ENCODE data around the gene CLCN3.
"Not testable (repeated sequence)": the region's sequence is repeated elsewhere in the genome, so short reads cannot be mapped to it uniquely, and the experiment has no call there.

The CLCN3 gene

GRCh38 chr4:169720529-169720928 lies 100.2 kb downstream of the CLCN3 start:
- no peak for DNase-seq

- DNase-seq, result no peak
Measured at GRCh38 chr4:169723207-169723965, 103.0 kb downstream of the CLCN3 start.

GRCh38 chr4:169724260-169724659 lies 103.9 kb downstream of the CLCN3 start:
- no peak for DNase-seq

- DNase-seq, result no peak
Measured at GRCh38 chr4:169727616-169728015, 107.2 kb downstream of the CLCN3 start.

GRCh38 chr4:169730564-169730963 lies 110.2 kb downstream of the CLCN3 start:
- DNase-seq, result no peak

GRCh38 chr4:169738604-169739003 lies 118.2 kb downstream of the CLCN3 start:
- not testable (repeated sequence) for DNase-seq

GRCh38 chr4:169741569-169741968 lies 121.2 kb downstream of the CLCN3 start:
- no peak for DNase-seq

- no peak for DNase-seq
Measured at GRCh38 chr4:169744601-169745000, 124.2 kb downstream of the CLCN3 start.

GRCh38 chr4:169745291-169745690 lies 124.9 kb downstream of the CLCN3 start:
- no peak for DNase-seq

GRCh38 chr4:169756971-169757574 lies 136.7 kb downstream of the CLCN3 start:
- DNase-seq, result no peak

- peak; percentile 82 for DNase-seq
Measured at GRCh38 chr4:169757575-169758184, 137.3 kb downstream of the CLCN3 start, which contains the start of gene HPF1. TSS of gene HPF1 (minus strand) at chr4:169757944. CDS start at chr4:169757877, 67 bp downstream.

GRCh38 chr4:169758401-169758962 lies 138.1 kb downstream of the CLCN3 start:
- DNase-seq, result no peak

GRCh38 chr4:169761846-169762245 lies 141.5 kb downstream of the CLCN3 start:
- DNase-seq, result no peak

GRCh38 chr4:169765835-169766234 lies 145.5 kb downstream of the CLCN3 start:
- DNase-seq, result no peak

GRCh38 chr4:169766741-169767140 lies 146.4 kb downstream of the CLCN3 start:
- DNase-seq, result no peak

- DNase-seq, result no peak
Measured at GRCh38 chr4:169768385-169768784, 148.0 kb downstream of the CLCN3 start.

GRCh38 chr4:169770416-169770815 lies 150.0 kb downstream of the CLCN3 start:
- no peak for DNase-seq

- not testable (repeated sequence) for DNase-seq
Measured at GRCh38 chr4:169771556-169772080, 151.2 kb downstream of the CLCN3 start.

Data from GDM1 (cell line).